GM19328 (cell line): ENCODE data around the gene IL15.
"Not testable (repeated sequence)": the region's sequence is repeated elsewhere in the genome, so short reads cannot be mapped to it uniquely, and the experiment has no call there.

Experiments
- ATAC-seq: cut with Tn5 transposase; IDR thresholded peaks from one replicate; pipeline ENCODE4 v1.9.1; 2021; ENCODE audit warnings: mild to moderate bottlenecking, moderate library complexity; ENCODE audit not compliant: unreplicated experiment

IL15 gene

DNA sequence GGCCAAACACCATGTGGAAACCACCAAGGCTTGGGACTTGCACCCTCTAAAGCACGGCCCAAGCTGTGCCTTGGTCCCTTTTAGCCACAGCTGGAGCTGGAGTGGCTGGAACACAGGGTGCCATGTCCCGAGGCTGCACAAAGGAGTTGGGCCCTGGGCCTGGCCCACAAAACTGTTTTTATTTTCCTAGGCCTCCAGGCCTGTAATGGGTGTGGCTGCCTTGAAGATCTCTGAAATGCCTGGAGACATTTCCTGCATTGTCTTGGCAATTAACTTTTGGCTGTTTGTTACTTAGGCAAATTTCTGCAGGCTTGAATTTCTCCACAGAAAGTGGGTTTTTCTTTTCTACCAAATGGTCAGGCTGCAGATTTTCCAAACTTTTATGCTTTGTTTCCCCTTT lies 55.7 kb downstream of the IL15 start:
- ATAC-seq: no peak

DNA sequence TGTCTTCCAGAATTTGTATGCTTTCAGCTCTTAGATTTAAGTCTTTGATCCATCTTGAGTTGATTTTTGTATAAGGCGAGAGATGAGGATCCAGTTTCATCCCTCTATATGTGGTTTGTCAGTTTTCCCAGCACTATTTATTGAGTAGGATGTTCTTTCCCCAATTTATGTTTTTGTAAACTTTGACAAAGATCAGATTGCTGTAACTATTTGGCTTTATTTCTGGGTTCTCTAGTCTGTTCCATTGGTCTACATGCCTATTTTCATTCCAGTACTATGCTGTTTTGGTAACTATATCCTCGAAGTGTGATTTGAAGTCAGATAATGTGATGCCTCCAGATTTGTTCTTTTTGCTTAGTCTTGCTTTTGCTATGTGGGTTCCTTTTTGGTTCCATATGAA lies 60.7 kb downstream of the IL15 start:
- no peak for ATAC-seq

DNA sequence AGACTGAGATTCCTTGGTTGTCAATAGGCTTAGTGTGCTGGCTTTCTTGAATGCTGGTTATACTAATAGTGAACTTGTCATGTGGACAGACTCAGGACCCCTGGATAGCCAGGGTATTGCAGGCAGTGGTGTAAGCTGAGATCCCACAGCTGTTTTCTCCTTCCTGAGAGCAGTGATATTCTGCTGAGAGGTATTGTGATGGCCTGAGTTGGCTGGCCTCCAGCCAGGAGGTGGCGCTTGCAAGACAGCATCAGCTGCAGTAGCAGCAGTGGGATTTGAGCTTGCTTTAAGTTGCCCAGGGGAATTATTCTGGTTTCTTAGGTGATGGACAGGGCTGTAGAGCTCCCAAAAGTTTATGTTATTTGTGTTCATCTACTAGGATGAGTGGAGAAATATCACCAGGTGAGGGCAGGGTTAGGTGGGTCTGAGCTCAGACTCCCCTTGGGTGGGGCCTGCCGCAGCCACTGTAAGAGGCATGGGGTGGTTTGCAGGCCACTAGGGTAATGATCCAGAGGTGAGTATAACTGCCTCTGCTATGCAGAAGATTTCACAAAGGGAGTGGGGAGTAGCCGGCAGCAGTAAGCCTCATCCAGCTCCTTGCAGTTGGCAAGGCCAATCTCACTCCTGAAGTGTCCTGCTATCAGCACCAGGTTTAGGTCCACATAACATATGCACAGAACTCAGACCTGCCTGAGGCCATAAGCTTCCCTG lies 66.2 kb downstream of the IL15 start:
- no peak for ATAC-seq

DNA sequence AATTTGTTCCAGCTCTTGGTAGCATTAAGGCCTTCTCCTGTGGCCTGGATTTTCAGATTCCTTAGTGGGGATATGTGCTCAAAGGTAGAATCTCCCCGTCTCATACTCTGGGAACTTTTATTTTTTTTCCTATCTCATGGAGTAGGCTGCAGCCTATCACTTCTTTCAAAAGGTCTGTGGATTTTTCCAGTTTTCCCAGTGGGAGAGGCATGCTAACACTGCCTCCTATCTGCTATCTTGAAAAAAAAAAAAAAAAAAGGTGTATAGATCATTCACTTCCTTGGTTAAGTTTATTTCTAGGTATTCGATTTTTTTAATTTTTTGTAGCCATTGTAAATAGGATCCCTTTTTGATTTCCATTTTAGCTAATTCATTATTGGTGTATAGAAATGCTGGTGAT lies 67.1 kb downstream of the IL15 start:
- no peak for ATAC-seq

DNA sequence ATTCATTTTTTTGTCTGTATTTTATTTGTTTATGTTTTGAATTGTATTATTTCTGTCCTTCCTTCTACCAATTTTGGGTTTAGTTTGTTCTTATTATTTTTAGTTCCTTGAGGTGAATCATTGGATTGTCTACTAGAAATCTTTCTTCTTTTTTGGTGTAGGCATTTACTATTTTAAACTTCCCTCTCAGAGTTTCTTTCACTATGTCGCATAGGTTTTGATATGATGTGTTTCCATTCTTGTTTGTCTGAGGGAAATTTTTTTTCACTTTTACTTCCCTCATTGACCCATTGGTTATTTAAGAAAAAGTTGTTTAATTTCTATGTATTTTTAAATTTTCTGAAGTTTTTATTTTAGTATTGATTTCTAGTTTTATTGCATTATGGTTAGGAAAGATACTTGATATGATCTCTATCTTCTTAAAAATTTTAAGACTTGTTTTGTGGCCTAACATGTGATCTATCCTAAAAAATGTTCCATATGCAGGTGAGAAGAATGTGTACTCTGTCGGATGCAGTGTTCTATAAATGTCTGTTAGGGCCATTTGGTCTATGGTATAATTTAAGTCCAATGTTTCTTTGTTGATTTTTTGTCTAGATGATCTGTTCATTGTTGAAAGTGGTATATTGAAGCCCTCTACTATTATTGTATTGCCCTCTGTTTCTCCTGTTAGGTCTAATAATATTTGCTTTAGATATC lies 68.8 kb downstream of the IL15 start:
- ATAC-seq: peak; percentile 65

DNA sequence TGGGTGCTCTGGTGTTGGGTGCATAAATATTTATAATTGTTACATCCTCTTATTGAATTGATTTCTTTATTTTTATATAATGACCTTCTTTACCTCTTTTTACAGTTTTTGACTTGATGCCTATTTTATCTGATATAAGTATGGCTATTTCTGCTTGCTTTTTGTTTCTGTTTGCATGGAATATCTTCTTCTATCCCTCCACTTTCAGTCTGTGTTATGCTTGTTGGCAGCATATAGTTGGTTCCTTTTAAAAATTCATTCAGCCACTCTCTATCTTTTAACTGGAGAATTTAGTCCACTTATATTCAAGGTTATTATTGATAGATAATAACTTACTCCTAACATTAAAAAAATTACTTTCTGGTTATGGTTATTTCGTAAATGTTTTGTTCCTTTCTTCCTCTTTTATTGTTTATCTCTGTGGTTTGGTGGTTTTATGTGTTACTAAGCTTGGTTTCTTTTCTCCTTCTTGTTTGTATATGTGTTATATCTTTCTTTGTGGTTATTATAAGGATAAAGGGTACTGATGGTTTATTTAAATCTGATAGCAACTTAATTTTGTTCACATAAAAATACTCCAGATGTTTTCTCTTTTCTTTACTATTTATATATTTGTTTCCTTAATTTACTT lies 69.5 kb downstream of the IL15 start:
- peak; percentile 42 for ATAC-seq

DNA sequence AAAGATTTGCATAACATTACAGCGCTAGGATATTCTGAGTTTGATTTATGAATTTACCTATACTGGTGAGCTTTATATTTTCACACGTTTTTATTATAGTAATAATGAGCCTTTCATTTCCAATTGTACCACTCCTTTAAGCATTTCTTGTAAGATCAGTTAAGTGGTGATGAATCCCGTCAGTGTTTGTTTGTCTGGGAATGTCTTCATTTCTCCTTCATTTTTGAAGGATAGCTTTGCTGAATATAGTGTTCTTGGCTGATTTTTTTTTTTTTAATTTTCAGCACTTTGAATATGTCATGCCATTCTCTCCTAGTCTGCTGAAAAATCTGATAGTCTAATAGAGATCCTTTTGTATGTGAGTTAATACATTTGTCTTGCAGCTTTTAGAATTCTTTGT lies 70.1 kb downstream of the IL15 start:
- no peak for ATAC-seq

DNA sequence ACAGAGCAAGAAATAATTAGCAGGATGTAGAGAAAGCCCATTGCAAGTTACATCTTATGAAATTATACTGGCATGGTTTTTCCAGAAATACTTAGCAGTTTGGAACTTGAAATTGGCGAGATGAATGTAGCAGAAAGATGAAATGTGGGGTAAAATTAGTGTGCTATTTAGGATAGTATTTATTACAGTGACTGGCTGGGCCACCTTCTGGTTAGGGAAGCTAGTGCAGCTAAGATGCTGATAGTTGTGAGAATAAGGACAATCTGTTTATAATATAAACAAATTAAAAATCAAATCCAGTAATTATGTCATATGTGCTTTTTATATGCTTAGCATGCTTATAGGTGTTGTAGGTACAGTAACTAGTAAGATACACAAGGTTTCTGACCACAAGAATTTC lies 74.8 kb downstream of the IL15 start:
- peak; percentile 67 for ATAC-seq

DNA sequence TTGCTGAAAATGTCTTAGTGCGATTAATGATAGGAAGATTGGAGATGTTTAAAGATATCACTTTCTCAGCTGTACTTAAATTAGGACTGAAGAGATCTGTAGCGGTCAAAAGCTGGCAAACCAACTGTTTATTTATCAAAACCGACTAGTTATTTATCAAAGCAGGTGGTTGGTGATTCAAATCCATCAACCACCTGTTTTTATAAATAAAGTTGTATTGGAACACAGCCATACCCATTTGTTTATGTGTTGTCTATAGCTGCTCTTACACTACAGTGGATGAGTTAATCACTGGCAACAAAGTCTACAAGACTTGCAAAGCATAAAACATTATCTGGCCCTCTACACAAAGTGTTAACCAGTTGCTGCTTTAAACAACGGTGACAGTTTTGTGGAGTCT lies 76.8 kb downstream of the IL15 start:
- no peak for ATAC-seq

DNA sequence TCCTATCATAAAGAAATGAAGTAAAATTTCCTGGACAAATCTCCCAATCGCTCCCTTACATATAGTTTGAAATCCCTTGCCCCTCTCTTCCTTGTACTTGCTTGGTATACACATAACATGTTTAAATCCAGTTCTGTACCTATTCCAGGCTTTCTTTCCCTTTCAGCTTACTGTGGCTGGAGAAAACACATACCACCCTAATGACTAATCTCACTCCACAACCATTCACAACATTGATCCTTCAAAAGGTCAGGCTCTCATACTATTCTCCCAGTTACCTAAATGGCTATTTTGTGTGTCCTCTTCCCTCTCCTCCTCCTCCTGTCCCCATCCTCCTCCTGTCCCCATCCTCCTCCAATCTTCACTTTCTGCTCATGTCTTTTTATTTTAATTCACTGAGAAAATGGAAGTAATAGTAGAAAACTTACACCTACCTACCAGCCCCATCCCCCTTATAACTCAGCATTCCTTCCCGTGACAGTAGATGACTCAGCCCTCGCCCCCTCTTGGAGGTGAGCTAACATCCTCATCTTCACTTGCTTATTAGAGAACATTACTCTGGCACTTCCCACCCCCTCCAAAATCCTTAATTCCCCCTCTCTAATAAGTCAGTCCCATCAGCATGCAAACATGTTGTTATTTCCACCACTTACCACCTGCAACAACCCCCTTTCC lies 77.5 kb downstream of the IL15 start:
- no peak for ATAC-seq

DNA sequence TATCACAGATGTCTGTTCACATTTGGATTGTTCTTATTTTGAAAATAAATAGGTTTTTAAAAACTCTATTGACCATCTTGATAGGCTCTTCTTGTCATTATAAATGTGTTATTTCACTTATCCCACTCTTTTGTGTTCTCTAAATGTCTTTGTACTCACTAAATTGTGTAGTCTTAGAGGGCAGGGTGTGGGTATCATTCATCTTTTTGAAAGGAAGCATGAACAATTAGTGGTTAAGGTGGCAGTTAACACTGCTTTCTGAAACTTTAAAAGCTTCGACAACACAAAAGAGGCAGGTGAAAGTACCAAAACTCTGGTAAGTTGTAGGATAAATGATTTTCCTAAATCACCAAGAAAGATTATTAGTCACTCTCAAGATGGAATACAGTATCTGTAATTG lies 83.2 kb downstream of the IL15 start:
- ATAC-seq: no peak

DNA sequence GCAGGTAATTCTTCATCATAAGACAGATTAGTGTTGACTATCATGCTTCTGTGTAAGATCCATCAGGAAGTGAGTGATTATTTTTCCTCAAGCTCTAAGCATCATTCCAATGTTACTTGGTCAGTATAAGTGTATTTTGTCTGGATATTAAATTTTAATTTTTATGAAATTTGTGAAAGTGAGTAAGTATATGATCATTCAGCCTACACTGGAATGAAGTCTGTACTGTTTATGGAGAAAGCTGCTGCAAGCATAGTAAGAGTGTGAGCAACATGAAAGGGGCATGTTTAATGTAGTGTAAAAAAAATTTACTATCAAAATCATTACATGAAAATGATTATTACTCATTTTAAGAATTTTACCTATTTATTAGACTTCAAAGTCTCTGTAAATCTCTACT lies 84.8 kb downstream of the IL15 start:
- ATAC-seq: no peak

DNA sequence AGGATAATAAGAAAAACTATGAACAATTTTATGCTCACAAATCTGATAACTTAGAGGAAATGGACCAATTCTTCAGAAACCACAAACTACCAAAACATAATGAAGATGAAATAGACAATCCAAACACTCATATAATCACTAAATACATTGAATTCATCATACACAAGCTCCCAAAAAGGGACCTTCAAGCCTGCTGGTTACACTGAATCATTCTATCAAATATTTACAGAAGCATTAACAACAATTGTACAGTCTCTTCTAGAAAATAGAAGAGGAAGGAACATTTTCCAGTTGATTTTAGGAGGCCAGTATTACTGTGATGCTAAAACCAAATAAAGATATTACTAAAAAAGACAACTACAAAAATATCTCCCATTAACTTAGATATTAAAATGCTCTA lies 88.3 kb downstream of the IL15 start:
- no peak for ATAC-seq

DNA sequence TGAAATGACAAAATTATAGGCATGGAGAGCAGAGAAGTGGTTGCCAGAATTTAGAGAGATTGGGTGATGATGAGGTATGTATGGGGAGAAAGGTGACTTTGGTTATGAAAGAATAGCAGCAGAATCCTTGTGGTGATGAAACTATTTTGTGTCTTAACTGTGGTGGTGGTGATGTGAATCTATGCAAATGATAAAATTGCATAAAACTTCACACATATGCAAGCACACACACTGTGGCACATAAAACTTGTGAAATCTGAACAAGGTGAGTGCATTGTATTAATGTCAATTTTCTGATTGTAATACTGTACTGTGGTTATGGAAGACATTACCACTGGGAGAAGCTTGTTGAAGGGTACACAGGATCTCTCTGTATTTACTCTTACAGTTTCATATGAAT lies 91.0 kb downstream of the IL15 start:
- ATAC-seq: no peak

DNA sequence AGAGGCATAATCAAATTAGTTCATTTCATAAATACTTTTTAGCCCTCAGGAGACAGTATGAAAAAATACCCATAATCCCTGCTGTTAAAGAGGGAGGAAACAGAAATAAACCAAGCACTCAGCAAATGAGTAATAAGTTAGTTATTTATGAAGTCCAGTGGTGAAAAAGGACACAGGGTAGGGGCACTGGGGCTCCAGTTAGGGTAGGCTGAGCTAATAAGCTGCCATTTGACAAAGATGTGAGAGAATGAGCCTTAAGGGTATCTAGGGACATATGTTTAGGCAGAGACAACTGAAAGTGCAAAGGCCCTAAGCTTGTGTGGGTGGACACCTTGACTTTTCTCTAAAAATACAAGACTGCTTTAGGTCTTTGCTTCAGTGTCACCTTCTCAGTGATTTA lies 94.4 kb downstream of the IL15 start:
- ATAC-seq: no peak

DNA sequence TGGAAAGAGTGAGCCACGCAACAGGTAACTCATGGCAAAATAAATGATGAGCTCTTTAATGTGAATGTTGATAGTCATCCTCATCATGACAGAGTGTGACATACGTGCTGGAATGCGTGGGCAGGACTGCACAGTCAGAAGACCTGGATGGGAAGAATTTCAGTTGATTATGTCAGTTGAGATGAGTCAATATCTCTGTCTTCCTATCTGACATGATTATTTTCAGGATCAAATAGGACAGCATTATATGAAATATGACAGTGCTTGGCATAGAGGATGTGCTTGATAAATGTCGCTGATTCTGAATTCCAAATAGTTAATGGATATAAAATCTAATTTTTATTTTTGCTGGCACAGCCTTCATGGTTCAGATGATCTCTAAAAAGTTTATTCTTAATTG lies 95.1 kb downstream of the IL15 start:
- no peak for ATAC-seq

DNA sequence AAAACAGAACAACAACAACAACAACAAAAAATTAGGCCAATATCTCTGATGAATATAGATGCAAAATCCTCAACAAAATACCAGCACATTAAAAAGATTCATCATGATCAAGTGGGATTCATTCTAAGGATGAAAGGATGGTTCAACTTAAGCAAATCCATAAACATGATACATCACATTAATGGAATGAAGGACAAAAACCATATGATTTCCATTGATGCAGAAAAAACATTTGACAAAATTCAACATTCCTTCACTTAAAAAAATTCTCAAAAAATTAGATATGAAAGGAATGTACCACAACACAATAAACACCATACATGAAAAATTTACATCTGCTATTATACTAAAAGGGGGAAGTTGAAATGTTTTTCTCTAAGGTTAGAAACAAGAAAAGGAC lies 103.3 kb downstream of the IL15 start:
- ATAC-seq: no peak

DNA sequence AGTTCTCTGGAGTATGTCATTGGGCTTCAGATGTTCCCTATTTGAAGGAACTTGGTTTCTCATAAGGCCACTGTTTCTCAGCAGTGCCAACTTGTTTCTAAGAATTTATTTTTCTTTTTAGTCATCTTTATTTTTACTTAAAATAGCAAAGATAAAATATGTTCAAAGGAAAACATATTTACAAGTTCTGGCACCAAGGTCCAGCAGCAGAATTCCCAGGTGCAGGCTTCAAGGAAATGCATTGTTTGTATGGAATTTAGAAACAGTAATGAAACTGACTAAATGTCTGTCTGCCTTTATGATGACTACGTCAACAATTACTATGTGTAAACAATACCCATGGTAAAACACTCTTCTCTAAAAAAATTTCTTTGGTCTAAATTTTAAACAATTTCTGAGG lies 109.6 kb downstream of the IL15 start:
- ATAC-seq: no peak

DNA sequence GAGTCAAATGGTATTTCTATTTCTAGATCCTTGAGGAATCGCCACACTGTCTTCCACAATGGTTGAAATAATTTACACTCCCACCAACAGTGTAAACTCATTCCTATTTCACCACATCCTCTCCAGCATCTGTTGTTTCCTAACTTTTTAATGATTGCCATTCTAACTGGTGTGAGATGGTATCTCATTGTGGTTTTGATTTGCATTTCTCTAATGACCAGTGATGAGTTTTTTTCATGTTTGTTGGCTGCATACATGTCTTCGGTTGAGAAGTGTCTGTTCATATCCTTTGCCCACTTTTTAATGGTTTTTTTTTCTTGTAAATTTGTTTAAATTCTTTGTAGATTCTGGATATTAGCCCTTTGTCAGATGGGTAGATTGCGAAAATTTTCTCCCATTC lies 115.4 kb downstream of the IL15 start:
- ATAC-seq: not testable (repeated sequence)

DNA sequence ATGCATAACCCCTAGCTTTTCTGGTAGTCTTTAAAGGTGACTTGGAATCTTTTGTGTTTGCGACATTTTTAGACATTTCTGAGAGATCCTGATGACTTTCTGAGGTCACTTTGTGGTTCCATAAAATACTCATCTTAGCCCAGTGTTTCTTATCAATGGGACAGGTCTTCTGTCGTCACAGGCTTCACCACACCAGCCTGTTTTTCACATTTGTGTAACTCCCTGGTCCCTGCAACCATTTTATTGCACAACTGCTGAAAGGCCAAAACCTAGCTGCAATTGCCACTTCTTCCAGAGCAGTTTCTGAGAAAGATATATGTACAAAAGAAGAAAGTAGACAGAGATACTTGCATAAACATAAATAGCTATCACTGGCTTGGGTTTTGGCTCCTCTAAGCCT lies 120.9 kb downstream of the IL15 start:
- ATAC-seq: no peak

DNA sequence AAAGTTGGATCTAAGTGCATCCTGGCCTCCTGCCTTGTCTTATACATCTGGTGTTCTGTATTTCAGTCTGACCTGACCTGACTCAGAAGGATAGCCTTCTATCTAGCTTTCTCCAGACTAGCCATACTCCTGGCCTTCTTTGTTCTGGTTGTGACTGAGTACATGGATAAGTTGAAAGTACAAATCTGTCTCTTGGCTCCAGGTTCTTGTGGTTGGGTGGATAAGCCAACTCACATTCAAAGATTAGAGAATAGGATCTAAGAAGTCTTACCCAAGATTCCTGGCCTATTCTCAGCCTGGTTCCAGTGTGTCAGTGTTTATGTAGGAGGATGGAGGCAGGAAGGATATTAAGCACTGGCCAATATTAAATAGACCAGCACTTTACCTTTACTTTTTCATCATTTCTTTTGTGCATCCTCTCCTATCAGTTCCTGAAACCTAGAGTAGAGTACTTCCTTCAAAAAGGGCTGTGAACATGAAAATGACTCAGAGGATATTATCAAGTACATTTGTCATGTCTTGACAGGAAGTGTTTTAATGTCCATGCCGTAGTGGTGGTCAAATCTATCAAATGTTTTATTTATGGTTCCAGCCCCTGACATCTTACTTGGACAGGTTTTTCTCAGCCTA lies 123.5 kb downstream of the IL15 start:
- ATAC-seq: no peak
